Hepatocyte (in vitro differentiated cells): Measurements from ENCODE around the gene DDX41.

Experiments
- EZH2 ChIP-seq: fragments of 200-600 bp; sonication (generic); IDR thresholded peaks from 2 replicates; pipeline ENCODE4 v1.6.1; 2016; ENCODE audit warnings: antibody characterized with exemption, mild to moderate bottlenecking, borderline replicate concordance
- EZH2phosphoT487 ChIP-seq: fragments of 200-600 bp; sonication (generic); IDR thresholded peaks from one replicate; pipeline ENCODE4 v1.6.1; 2018; ENCODE audit warnings: antibody characterized with exemption, mild to moderate bottlenecking, low read depth, moderate library complexity; ENCODE audit not compliant: unreplicated experiment, severe bottlenecking
- TF ChIP-seq, protein P1 (sequence below): fragments of 200-600 bp; sonication (generic); IDR thresholded peaks from 2 replicates; pipeline ENCODE4 v1.5.1; 2016; ENCODE audit warnings: antibody characterized with exemption, mild to moderate bottlenecking; ENCODE audit not compliant: poor library complexity

- TF ChIP-seq EZH2 (no peak), EZH2phosphoT487 (no peak)
- TF ChIP-seq, protein P1, sequence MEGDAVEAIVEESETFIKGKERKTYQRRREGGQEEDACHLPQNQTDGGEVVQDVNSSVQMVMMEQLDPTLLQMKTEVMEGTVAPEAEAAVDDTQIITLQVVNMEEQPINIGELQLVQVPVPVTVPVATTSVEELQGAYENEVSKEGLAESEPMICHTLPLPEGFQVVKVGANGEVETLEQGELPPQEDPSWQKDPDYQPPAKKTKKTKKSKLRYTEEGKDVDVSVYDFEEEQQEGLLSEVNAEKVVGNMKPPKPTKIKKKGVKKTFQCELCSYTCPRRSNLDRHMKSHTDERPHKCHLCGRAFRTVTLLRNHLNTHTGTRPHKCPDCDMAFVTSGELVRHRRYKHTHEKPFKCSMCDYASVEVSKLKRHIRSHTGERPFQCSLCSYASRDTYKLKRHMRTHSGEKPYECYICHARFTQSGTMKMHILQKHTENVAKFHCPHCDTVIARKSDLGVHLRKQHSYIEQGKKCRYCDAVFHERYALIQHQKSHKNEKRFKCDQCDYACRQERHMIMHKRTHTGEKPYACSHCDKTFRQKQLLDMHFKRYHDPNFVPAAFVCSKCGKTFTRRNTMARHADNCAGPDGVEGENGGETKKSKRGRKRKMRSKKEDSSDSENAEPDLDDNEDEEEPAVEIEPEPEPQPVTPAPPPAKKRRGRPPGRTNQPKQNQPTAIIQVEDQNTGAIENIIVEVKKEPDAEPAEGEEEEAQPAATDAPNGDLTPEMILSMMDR: no peak
Measured at GRCh38 chr5:177550122-177550521, 33.4 kb upstream of the DDX41 start.
